HG02884 (cell line): ENCODE data around the gene NKAPL.
"Not testable (repeated sequence)": the region's sequence is repeated elsewhere in the genome, so short reads cannot be mapped to it uniquely, and the experiment has no call there.

Source experiments
- ATAC-seq: cut with Tn5 transposase; IDR thresholded peaks from one replicate; pipeline ENCODE4 v1.9.1; 2021; ENCODE audit warnings: mild to moderate bottlenecking, moderate library complexity; ENCODE audit not compliant: unreplicated experiment

Gene NKAPL

GRCh38 chr6:28295326-28295725, 36.2 kb downstream of the NKAPL start:
- no peak for ATAC-seq

GRCh38 chr6:28296520-28297060, 37.5 kb downstream of the NKAPL start:
- no peak for ATAC-seq

GRCh38 chr6:28303570-28303969, 44.5 kb downstream of the NKAPL start:
- no peak for ATAC-seq

GRCh38 chr6:28306363-28306762, 47.3 kb downstream of the NKAPL start:
- not testable (repeated sequence) for ATAC-seq
